ENCODE measurements around the gene SPTBN1. TPM values are rescaled to one million over a fixed set of nuclear protein-coding genes. Genes with fewer than 3 reads are reported as not detected.

SPTBN1 gene
- total RNA-seq, 1 experiment from 2014 or later = 202 TPM

DNA sequence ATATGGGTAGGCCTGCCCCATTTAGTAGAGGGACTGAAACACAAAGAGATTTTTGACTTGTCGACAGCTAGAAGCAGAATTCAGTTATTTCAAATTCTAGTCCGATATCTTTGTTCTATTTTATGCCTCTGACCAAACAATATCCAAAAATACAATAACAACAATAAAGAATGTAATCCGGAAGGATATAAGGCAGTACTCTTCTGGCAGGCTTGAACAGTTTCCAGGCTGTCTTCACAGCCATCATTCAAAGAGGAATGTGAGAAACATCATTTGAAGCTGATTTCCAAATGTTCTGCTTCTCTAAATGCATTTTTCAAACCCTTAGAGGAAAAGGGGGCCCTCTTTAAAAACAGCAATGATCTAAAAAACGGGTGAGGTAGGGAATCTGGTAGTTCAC lies 36.7 kb upstream of the SPTBN1 start:
- H3K36me3 ChIP-seq (ENCODE audit: low read depth, low read length) = no peaks in the 10 kb centered on the region
- DNase-seq = no peak
- H3K27ac ChIP-seq (ENCODE audit: low read length) = no peak overlapping the region
- H3F3A ChIP-seq (ENCODE audit: low read length, unreplicated experiment) = no peaks in the 10 kb centered on the region
- ChIA-PET POLR2A (ENCODE audit: unreplicated experiment) (no interaction called here), CTCF (no interaction called here)
- no peaks in the 10 kb centered on the region for H3K9me3 ChIP-seq (ENCODE audit: low read length)
- no peaks in the 10 kb centered on the region for H3K79me2 ChIP-seq (ENCODE audit: low read length)
- H4K20me1 ChIP-seq (ENCODE audit: low read length) = no peaks in the 10 kb centered on the region
- no peaks in the 10 kb centered on the region for H3K4me1 ChIP-seq (ENCODE audit: insufficient read depth, low read length)
- H3K27me3 ChIP-seq (ENCODE audit: low read length) = no peaks in the 10 kb centered on the region
- intact Hi-C loops (cut with micrococcal nuclease) = no loop called here
- no peak for ATAC-seq
- no TSS peak for BruUV-seq (replicated peaks)
- no peak overlapping the region for H3K4me2 ChIP-seq (ENCODE audit: low read length)
- no peak for TF ChIP-seq EZH2 (IDR thresholded peaks at IDR 0.05; ENCODE audit: low read length, unreplicated experiment)
- no peak for TF ChIP-seq EZH2phosphoT487 (IDR thresholded peaks at IDR 0.05; ENCODE audit: borderline replicate concordance, low read length)
- no peak for TF ChIP-seq CTCF (conservative IDR thresholded peaks at IDR 0.05; ENCODE audit: low read depth, low read length)
- H2AFZ ChIP-seq (ENCODE audit: low read length) = no peak overlapping the region
- no peak overlapping the region for H3K9ac ChIP-seq (ENCODE audit: low read length)
- no peaks in the 10 kb centered on the region for H3K9me2 ChIP-seq (replicated peaks; ENCODE audit: low read length)
- H3K4me3 ChIP-seq (ENCODE audit: low read length) = no peak overlapping the region

GRCh38 chr2:54419855-54420523 lies 36.1 kb upstream of the SPTBN1 start:
- no peaks in the 10 kb centered on the region for H3K36me3 ChIP-seq (ENCODE audit: low read depth, low read length)
- H3K27me3 ChIP-seq (ENCODE audit: low read length) = no peaks in the 10 kb centered on the region
- no peaks in the 10 kb centered on the region for H3F3A ChIP-seq (ENCODE audit: low read length, unreplicated experiment)
- ChIA-PET POLR2A (ENCODE audit: unreplicated experiment) (no interaction called here), CTCF (interaction anchor here (0.9 kb wide), 1 partner anchor 135 kb away, joined by 3 read pairs; no protein-coding TSS in a partner anchor)
- H3K9me2 ChIP-seq (replicated peaks; ENCODE audit: low read length) = no peaks in the 10 kb centered on the region
- H4K20me1 ChIP-seq (ENCODE audit: low read length) = no peaks in the 10 kb centered on the region
- BruUV-seq (replicated peaks) = no TSS peak
- H3K9ac ChIP-seq (ENCODE audit: low read length) = no peak overlapping the region
- no peak overlapping the region for H3K4me3 ChIP-seq (ENCODE audit: low read length)
- no peak overlapping the region for H3K4me2 ChIP-seq (ENCODE audit: low read length)
- no peak for ATAC-seq
- TF ChIP-seq EZH2phosphoT487 (IDR thresholded peaks at IDR 0.05; ENCODE audit: borderline replicate concordance, low read length) (no peak), EZH2 (IDR thresholded peaks at IDR 0.05; ENCODE audit: low read length, unreplicated experiment) (no peak), CTCF (conservative IDR thresholded peaks at IDR 0.05; ENCODE audit: low read depth, low read length) (no peak)
- intact Hi-C loops (cut with micrococcal nuclease) = no loop called here
- H3K4me1 ChIP-seq (ENCODE audit: insufficient read depth, low read length) = no peaks in the 10 kb centered on the region
- H3K79me2 ChIP-seq (ENCODE audit: low read length) = no peaks in the 10 kb centered on the region
- no peaks in the 10 kb centered on the region for H3K9me3 ChIP-seq (ENCODE audit: low read length)
- no peak for DNase-seq
- H2AFZ ChIP-seq (ENCODE audit: low read length) = no peak overlapping the region
- H3K27ac ChIP-seq (ENCODE audit: low read length) = no peak overlapping the region

- BruUV-seq (replicated peaks) = no TSS peak
- H3K27me3 ChIP-seq (ENCODE audit: low read length) = no peaks in the 10 kb centered on the region
- no peak overlapping the region for H3K4me3 ChIP-seq (ENCODE audit: low read length)
- no peak overlapping the region for H3K9ac ChIP-seq (ENCODE audit: low read length)
- H3K4me1 ChIP-seq (ENCODE audit: insufficient read depth, low read length) = no peaks in the 10 kb centered on the region
- no peak overlapping the region for H3K4me2 ChIP-seq (ENCODE audit: low read length)
- ChIA-PET CTCF (interaction anchor here (0.9 kb wide), 1 partner anchor 135 kb away, joined by 3 read pairs; no protein-coding TSS in a partner anchor), POLR2A (ENCODE audit: unreplicated experiment) (no interaction called here)
- H2AFZ ChIP-seq (ENCODE audit: low read length) = no peak overlapping the region
- no peaks in the 10 kb centered on the region for H3K9me3 ChIP-seq (ENCODE audit: low read length)
- no peaks in the 10 kb centered on the region for H3K36me3 ChIP-seq (ENCODE audit: low read depth, low read length)
- H3K79me2 ChIP-seq (ENCODE audit: low read length) = no peaks in the 10 kb centered on the region
- no peaks in the 10 kb centered on the region for H3F3A ChIP-seq (ENCODE audit: low read length, unreplicated experiment)
- no peak for TF ChIP-seq EZH2 (IDR thresholded peaks at IDR 0.05; ENCODE audit: low read length, unreplicated experiment)
- no peak for TF ChIP-seq EZH2phosphoT487 (IDR thresholded peaks at IDR 0.05; ENCODE audit: borderline replicate concordance, low read length)
- TF ChIP-seq CTCF (conservative IDR thresholded peaks at IDR 0.05; ENCODE audit: low read depth, low read length) = no peak
- no peaks in the 10 kb centered on the region for H3K9me2 ChIP-seq (replicated peaks; ENCODE audit: low read length)
- H4K20me1 ChIP-seq (ENCODE audit: low read length) = no peaks in the 10 kb centered on the region
- DNase-seq (no peak), ATAC-seq (no peak)
- intact Hi-C loops (cut with micrococcal nuclease) = no loop called here
- no peak overlapping the region for H3K27ac ChIP-seq (ENCODE audit: low read length)
These were observed 35.5 kb upstream of the SPTBN1 start for GRCh38 chr2:54420524-54421172.

Measured in PC-3 (cell line).